Hepatocyte (in vitro differentiated cells): ENCODE results near the gene DSG4. TPM values are rescaled to one million over a fixed set of nuclear protein-coding genes. Genes with fewer than 3 reads are reported as not detected.

ENCODE experiments used
- DNase-seq: peaks from one replicate; pipeline ENCODE4 v3.0.0-alpha.2; 2016; ENCODE audit warnings: low spot score
- H2AFZ ChIP-seq: fragments of 200-600 bp; sonication (generic); 2 replicates; pipeline ENCODE4 v1.6.0; 2016; ENCODE audit warnings: antibody characterized with exemption, mild to moderate bottlenecking
- H3K27ac ChIP-seq: fragments of 200-600 bp; sonication (generic); 2 replicates; pipeline ENCODE4 v1.5.1; 2016; ENCODE audit warnings: mild to moderate bottlenecking
- H3K27me3 ChIP-seq: fragments of 200-600 bp; sonication (generic); 2 replicates; pipeline ENCODE4 v1.6.1; 2016
- H3K36me3 ChIP-seq: fragments of 200-600 bp; sonication (generic); replicated peaks from 2 replicates; pipeline ENCODE4 v1.5.1; 2016; ENCODE audit warnings: low read depth; ENCODE audit not compliant: insufficient read depth
- H3K4me1 ChIP-seq: fragments of 200-600 bp; sonication (generic); 2 replicates; pipeline ENCODE4 v1.5.1; 2016; ENCODE audit warnings: mild to moderate bottlenecking, moderate library complexity; ENCODE audit not compliant: insufficient read depth
- H3K4me2 ChIP-seq: fragments of 200-600 bp; sonication (generic); 2 replicates; pipeline ENCODE4 v1.6.0; 2016
- H3K4me3 ChIP-seq: fragments of 200-600 bp; sonication (generic); 2 replicates; pipeline ENCODE4 v1.5.1; 2016; ENCODE audit warnings: mild to moderate bottlenecking
- H3K79me2 ChIP-seq: fragments of 200-600 bp; sonication (generic); 2 replicates; pipeline ENCODE4 v1.6.0; 2017; ENCODE audit warnings: mild to moderate bottlenecking
- H3K9me2 ChIP-seq: fragments of 200-600 bp; sonication (generic); replicated peaks from 2 replicates; pipeline ENCODE4 v1.6.0; 2017; ENCODE audit warnings: mild to moderate bottlenecking; ENCODE audit not compliant: insufficient read depth
- H3K9me3 ChIP-seq: fragments of 200-600 bp; sonication (generic); 2 replicates; pipeline ENCODE4 v1.5.1; 2016; ENCODE audit warnings: low read depth, mild to moderate bottlenecking
- H4K20me1 ChIP-seq: fragments of 200-600 bp; sonication (generic); 2 replicates; pipeline ENCODE4 v1.6.0; 2016; ENCODE audit warnings: mild to moderate bottlenecking; ENCODE audit not compliant: insufficient read depth, poor library complexity, severe bottlenecking
- CTCF ChIP-seq: fragments of 200-600 bp; sonication (generic); IDR thresholded peaks from 2 replicates; pipeline ENCODE4 v1.5.1; 2016; ENCODE audit warnings: antibody characterized with exemption, mild to moderate bottlenecking; ENCODE audit not compliant: poor library complexity
- EZH2 ChIP-seq: fragments of 200-600 bp; sonication (generic); IDR thresholded peaks from 2 replicates; pipeline ENCODE4 v1.6.1; 2016; ENCODE audit warnings: antibody characterized with exemption, mild to moderate bottlenecking, borderline replicate concordance
- EZH2phosphoT487 ChIP-seq: fragments of 200-600 bp; sonication (generic); IDR thresholded peaks from one replicate; pipeline ENCODE4 v1.6.1; 2018; ENCODE audit warnings: antibody characterized with exemption, mild to moderate bottlenecking, low read depth, moderate library complexity; ENCODE audit not compliant: unreplicated experiment, severe bottlenecking
- WGBS: methylation state at CpG from one replicate; pipeline ENCODE4 v1.1.6; 2016; ENCODE audit warnings: low lambda C conversion rate; ENCODE audit errors: missing lambda C conversion rate; 5-methylcytosine and 5-hydroxymethylcytosine counted together
- polyA plus RNA-seq: library from polyadenylated mRNA; unstranded; fragments of >200 nt; fragmentation: Nextera tagmentation; extraction: Ambion mirVana; gene quantifications from 2 replicates; pipeline ENCODE4 v1.2.1, GENCODE V29; 2016
- total RNA-seq: library from RNA; depleted of rRNA; stranded (reverse); fragments of >200 nt; gene quantifications from 2 replicates; pipeline ENCODE4 v1.2.3, GENCODE V29; 2014

The DSG4 gene
- total and polyA plus RNA-seq, 2 experiments from 2014 or later, result 0.23 to 0.41 TPM

- WGBS, result 96% methylated on average over 6 of the region's 6 CpGs
- TF ChIP-seq CTCF, result no peak
- TF ChIP-seq EZH2, result no peak
- no peak for TF ChIP-seq EZH2phosphoT487
- Histone ChIP-seq H3K4me2 (no peak overlapping the region), H3K27ac (no peak overlapping the region), H4K20me1 (no peaks in the 10 kb centered on the region), H3K9me2 (no peaks in the 10 kb centered on the region), H3K79me2 (no peaks in the 10 kb centered on the region), H3K36me3 (no peaks in the 10 kb centered on the region), H3K27me3 (no peaks in the 10 kb centered on the region), H3K4me3 (no peak overlapping the region), H3K4me1 (no peaks in the 10 kb centered on the region), H2AFZ (no peak overlapping the region), H3K9me3 (no peaks in the 10 kb centered on the region)
- DNase-seq, result no peak
Observed at GRCh38 chr18:31420032-31420431, 43.5 kb downstream of the DSG4 start.

DNA sequence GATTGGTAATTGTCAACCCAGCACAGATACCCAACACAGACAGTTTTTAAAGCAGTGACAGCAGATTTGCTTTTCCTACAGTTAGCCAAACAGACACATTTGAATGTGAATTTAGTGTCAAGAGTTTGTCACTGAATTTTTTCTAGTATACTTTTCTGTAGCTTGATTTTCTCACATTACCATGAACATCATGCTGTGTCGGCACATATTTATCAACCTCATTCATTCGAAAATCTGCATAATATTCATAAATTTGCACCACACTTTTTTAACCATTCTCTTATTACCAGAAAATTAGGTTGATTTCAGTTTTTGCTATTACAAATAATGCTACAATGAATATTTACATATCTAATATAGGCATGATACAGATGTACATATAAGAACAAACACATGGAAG is 43.9 kb downstream of the DSG4 start:
- H4K20me1 ChIP-seq, result no peaks in the 10 kb centered on the region
- 86% methylated on average over 2 of the region's 2 CpGs for WGBS
- no peak for TF ChIP-seq CTCF
- TF ChIP-seq EZH2phosphoT487, result no peak
- no peak for TF ChIP-seq EZH2
- no peaks in the 10 kb centered on the region for H3K4me1 ChIP-seq
- DNase-seq, result no peak
- no peaks in the 10 kb centered on the region for H3K9me2 ChIP-seq
- H3K4me2 ChIP-seq, result no peak overlapping the region
- no peaks in the 10 kb centered on the region for H3K79me2 ChIP-seq
- no peaks in the 10 kb centered on the region for H3K36me3 ChIP-seq
- no peak overlapping the region for H2AFZ ChIP-seq
- no peaks in the 10 kb centered on the region for H3K9me3 ChIP-seq
- H3K4me3 ChIP-seq, result no peak overlapping the region
- H3K27me3 ChIP-seq, result no peaks in the 10 kb centered on the region
- H3K27ac ChIP-seq, result no peak overlapping the region

DNA sequence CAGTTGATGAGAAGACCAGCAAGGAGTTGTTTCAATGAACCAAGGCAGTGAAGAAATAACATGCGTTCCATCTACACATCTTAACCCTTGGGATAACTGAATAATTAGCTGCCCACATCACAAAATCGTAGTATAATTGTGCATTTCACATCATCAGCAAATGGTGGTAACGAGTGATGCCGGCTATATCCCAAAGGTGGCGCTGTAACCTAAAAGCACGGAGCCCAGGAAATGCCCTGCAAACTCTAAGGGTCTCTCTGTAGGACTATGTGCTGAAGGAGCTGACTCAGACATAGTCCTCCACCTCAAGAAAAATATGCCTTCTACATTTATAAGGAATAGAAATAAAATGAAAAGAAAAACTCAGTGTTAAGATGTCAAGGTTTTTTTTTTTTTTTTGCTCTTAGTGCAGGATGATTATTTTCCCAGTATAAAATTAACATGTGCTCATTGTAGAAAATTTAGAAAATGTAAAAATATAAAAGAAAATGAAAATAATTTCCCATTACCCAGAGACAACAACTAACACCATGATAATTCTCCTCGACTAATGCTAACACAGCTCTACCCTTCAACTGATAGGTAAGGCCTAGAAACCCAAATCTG is 47.9 kb downstream of the DSG4 start:
- peak; percentile 69 for DNase-seq
- Histone ChIP-seq H3K27ac (no peak overlapping the region), H3K36me3 (no peaks in the 10 kb centered on the region), H3K9me2 (no peaks in the 10 kb centered on the region), H3K4me2 (no peak overlapping the region), H3K79me2 (no peaks in the 10 kb centered on the region), H3K4me1 (no peaks in the 10 kb centered on the region), H4K20me1 (no peaks in the 10 kb centered on the region), H2AFZ (no peak overlapping the region), H3K9me3 (no peaks in the 10 kb centered on the region), H3K4me3 (no peak overlapping the region), H3K27me3 (no peaks in the 10 kb centered on the region)
- WGBS, result 22% methylated on average over 7 of the region's 7 CpGs
- TF ChIP-seq EZH2phosphoT487 (no peak), CTCF (peak; percentile 67), EZH2 (no peak)
